Endothelial cell of umbilical vein (primary cell): Measurements from ENCODE around the gene ICAM1. TPM values are rescaled to one million over a fixed set of nuclear protein-coding genes. Genes with fewer than 3 reads are reported as not detected.

Experiments
- BruUV-seq: library from RNA; stranded (reverse); fragments of 400-500 nt; replicated peaks from 2 replicates; lab custom pipeline; 2021; lab: Mats Ljungman, UMichigan
- CTCF ChIA-PET: fragments of 300-600, 350-600 bp; sonication (Branson Sonifier 250); formaldehyde crosslinking; loops from one replicate; lab custom pipeline; 2021; ENCODE audit warnings: antibody characterized with exemption, inconsistent platforms; lab: Charles Lee
- POLR2A ChIA-PET: fragments of 300-600, 350-600 bp; sonication (Branson Sonifier 250); formaldehyde crosslinking; loops from one replicate; lab custom pipeline; 2021; ENCODE audit warnings: antibody characterized with exemption, inconsistent platforms; lab: Charles Lee
- DNase-seq: peaks from one replicate; pipeline ENCODE4 v3.0.0-alpha.2; 2011; ENCODE audit warnings: low read depth, low spot score
- FAIRE-seq: peaks from 2 replicates; lab custom pipeline; 2011; peaks lifted over from hg19 to GRCh38; lab: Jason Lieb, UNC
- H2AFZ ChIP-seq: 2 replicates; pipeline ENCODE4 v1.6.0; 2012; ENCODE audit warnings: low read depth, low read length, control low read depth, inconsistent platforms
- H3K27ac ChIP-seq: 2 replicates; pipeline ENCODE4 v1.5.1; 2011; ENCODE audit warnings: low read depth, mild to moderate bottlenecking, control low read depth, low read length, moderate library complexity; ENCODE audit not compliant: insufficient read depth
- H3K27me3 ChIP-seq, 2 experiments: 2 replicates each; pipeline versions ENCODE4 v1.6.0 to v1.6.1; 2011; ENCODE audit warnings: low read length in 2 of 2, mixed read lengths in 1 of 2; ENCODE audit not compliant: control insufficient read depth in 2 of 2, insufficient read depth in 2 of 2
- H3K36me3 ChIP-seq, 2 experiments: 2 replicates in 1 of 2; 3 replicates in 1 of 2; pipeline ENCODE4 v1.5.1; 2011; ENCODE audit warnings: low read length in 2 of 2, mild to moderate bottlenecking in 1 of 2, moderate library complexity in 1 of 2; ENCODE audit not compliant: control insufficient read depth in 2 of 2, insufficient read depth in 2 of 2; ENCODE audit errors: extremely low read depth in 1 of 2
- H3K4me1 ChIP-seq: 3 replicates; pipeline ENCODE4 v1.5.1; 2011; ENCODE audit warnings: mild to moderate bottlenecking, low read length; ENCODE audit not compliant: control insufficient read depth, insufficient read depth; ENCODE audit errors: extremely low read depth
- H3K4me2 ChIP-seq: 2 replicates; pipeline ENCODE4 v1.6.1; 2011; ENCODE audit warnings: low read length, control low read depth, mixed read lengths; ENCODE audit not compliant: insufficient read depth
- H3K4me3 ChIP-seq, 3 experiments: fragments of 200-600 bp in 1 of 3; sonication (generic), shearing (Covaris generic) in 1 of 3; replicated peaks in 1 of 3; 2 replicates each; pipeline ENCODE4 v1.5.1; 2011 to 2016; ENCODE audit warnings: control low read depth in 3 of 3, low read length in 3 of 3, mild to moderate bottlenecking in 2 of 3, inconsistent platforms in 1 of 3, low read depth in 1 of 3, moderate library complexity in 1 of 3; ENCODE audit not compliant: insufficient read depth in 1 of 3
- H3K79me2 ChIP-seq: 2 replicates; pipeline ENCODE4 v1.6.0; 2012; ENCODE audit warnings: low read length, inconsistent platforms; ENCODE audit not compliant: control insufficient read depth, insufficient read depth
- H3K9ac ChIP-seq: replicated peaks from 2 replicates; pipeline ENCODE3; 2011; ENCODE audit warnings: low read length, control low read depth; ENCODE audit not compliant: insufficient read depth; ENCODE audit errors: extremely low read depth
- H3K9me1 ChIP-seq: replicated peaks from 3 replicates; pipeline ENCODE4 v1.6.0; 2011; ENCODE audit warnings: mild to moderate bottlenecking, low read length; ENCODE audit not compliant: control insufficient read depth, insufficient read depth; ENCODE audit errors: extremely low read depth
- H3K9me3 ChIP-seq: replicated peaks from 2 replicates; pipeline ENCODE4 v1.5.1; 2012; ENCODE audit warnings: low read length, inconsistent platforms; ENCODE audit not compliant: control insufficient read depth, insufficient read depth
- H4K20me1 ChIP-seq: replicated peaks from 2 replicates; pipeline ENCODE3; 2011; ENCODE audit warnings: mild to moderate bottlenecking, low read length; ENCODE audit not compliant: control insufficient read depth, insufficient read depth; ENCODE audit errors: extremely low read depth
- CTCF ChIP-seq, 2 donors: IDR thresholded peaks; 1 replicate in 1 of 2; 2 replicates in 1 of 2; pipeline ENCODE4 v1.5.1; 2011; ENCODE audit warnings: low read length in 2 of 2, mild to moderate bottlenecking in 2 of 2, moderate library complexity in 2 of 2, control low read depth in 1 of 2, inconsistent platforms in 1 of 2, low read depth in 1 of 2; ENCODE audit not compliant: insufficient read depth in 1 of 2; ENCODE audit errors: extremely low read depth in 1 of 2
- EZH2 ChIP-seq: IDR thresholded peaks from 2 replicates; pipeline ENCODE4 v1.6.1; 2012; ENCODE audit warnings: borderline replicate concordance, low read depth, mild to moderate bottlenecking, moderate library complexity, low read length, inconsistent platforms; ENCODE audit not compliant: severe bottlenecking
- FOS ChIP-seq: IDR thresholded peaks from 2 replicates; pipeline ENCODE4 v1.6.1; 2011; ENCODE audit warnings: mild to moderate bottlenecking, low read length, moderate library complexity, borderline replicate concordance; ENCODE audit not compliant: insufficient read depth
- GATA2 ChIP-seq: IDR thresholded peaks from 2 replicates; pipeline ENCODE4 v1.7.0; 2011; ENCODE audit warnings: low read depth, mild to moderate bottlenecking, moderate library complexity, mixed read lengths, low read length; ENCODE audit not compliant: insufficient read length, insufficient read depth
- JUN ChIP-seq: IDR thresholded peaks from 2 replicates; pipeline ENCODE4 v1.6.1; 2011; ENCODE audit warnings: borderline replicate concordance, low read depth; ENCODE audit not compliant: insufficient read length, insufficient read depth
- MAX ChIP-seq: IDR thresholded peaks from 2 replicates; pipeline ENCODE4 v1.6.1; 2011; ENCODE audit not compliant: insufficient read depth, insufficient read length
- MYC ChIP-seq: IDR thresholded peaks from one replicate; pipeline ENCODE4 v1.6.1; 2011; ENCODE audit warnings: mild to moderate bottlenecking, low read depth, low read length
- POLR2A ChIP-seq: IDR thresholded peaks from 2 replicates; pipeline ENCODE4 v1.6.1; 2012; ENCODE audit warnings: low read depth, mild to moderate bottlenecking, control low read depth, low read length
- POLR2AphosphoS5 ChIP-seq: IDR thresholded peaks from 2 replicates; pipeline ENCODE4 v1.6.1; 2012; ENCODE audit warnings: low read depth, mild to moderate bottlenecking, control low read depth, low read length, moderate library complexity; ENCODE audit not compliant: insufficient read depth
- dilution Hi-C: fragments of 300-500 bp; cut with MboI; formaldehyde crosslinking; loops from one replicate; pipeline ENCODE4 v1.15.0; 2019; ENCODE audit warnings: low sequenced_read_pairs; ENCODE audit not compliant: extremely low pct_ligation_motif_present
- intact Hi-C: fragments of 100-400 bp; cut with micrococcal nuclease; formaldehyde crosslinking; loops from one replicate; pipeline ENCODE4 v1.10.0; 2022
- polyA plus RNA-seq, 4 experiments: library from polyadenylated mRNA; depleted of rRNA in 3 of 4; stranded (reverse) in 3 of 4; unstranded in 1 of 4; fragments of >200 nt; gene quantifications; 2 replicates each; pipeline versions ENCODE4 v1.2.1 to v1.2.3, GENCODE V29; 2011 to 2012; ENCODE audit warnings: missing spikeins in 1 of 4
- total RNA-seq: library from RNA; stranded (reverse); gene quantifications from 2 replicates; pipeline ENCODE4 v1.2.3, GENCODE V29; 2021

The ICAM1 gene
- total and polyA plus RNA-seq, 2 donors (not counting 3 experiments of a cell fraction or from before 2014, with no cell fraction given) = 20.5 to 30.4 TPM

- no peak overlapping the region for H3K27ac ChIP-seq
- DNase-seq = no peak
- H3K36me3 ChIP-seq = no peaks in the 10 kb centered on the region
- no peak for FAIRE-seq
- no peak overlapping the region for H3K9ac ChIP-seq
- no peak overlapping the region for H3K4me2 ChIP-seq
- H4K20me1 ChIP-seq = no peaks in the 10 kb centered on the region
- H3K4me3 ChIP-seq = no peak overlapping the region
- no peaks in the 10 kb centered on the region for H3K9me3 ChIP-seq
- H2AFZ ChIP-seq = no peak overlapping the region
- intact Hi-C loops = no loop called here
- H3K4me1 ChIP-seq = no peaks in the 10 kb centered on the region
- TF ChIP-seq MYC (no peak), FOS (no peak), POLR2A (no peak), CTCF (IDR thresholded peaks at IDR 0.05; ENCODE audit: extremely low read depth in 1 of 2, insufficient read depth in 1 of 2, low read depth in 1 of 2, low read length in 2 of 2) (no peak), MAX (no peak), GATA2 (no peak), POLR2AphosphoS5 (no peak), JUN (no peak), EZH2 (no peak)
- H3K9me1 ChIP-seq = no peaks in the 10 kb centered on the region
- ChIA-PET CTCF (no interaction called here), POLR2A (no interaction called here)
- no peaks in the 10 kb centered on the region for H3K79me2 ChIP-seq
- H3K27me3 ChIP-seq = no peaks in the 10 kb centered on the region
- dilution Hi-C loops = no loop called here
- BruUV-seq = no TSS peak
These were observed 47.3 kb upstream of the ICAM1 start for GRCh38 chr19:10223488-10224213.
